HEK293 (cell line): ENCODE measurements around the gene PTPRN2.

ENCODE experiments used
- CTCF ChIA-PET: fragments of 350-600 bp; formaldehyde crosslinking; extraction: SDS; loops from one replicate; lab custom pipeline; 2021; ENCODE audit warnings: antibody characterized with exemption; lab: Yijun Ruan, JAX
- POLR2A ChIA-PET: fragments of 300-600 bp; formaldehyde crosslinking; extraction: SDS; loops from one replicate; lab custom pipeline; 2020; ENCODE audit warnings: antibody characterized with exemption, inconsistent platforms; lab: Yijun Ruan, JAX
- H3K27ac ChIP-seq: fragments of 200-500 bp; sonication (Bioruptor generic); 2 replicates; pipeline ENCODE4 v1.5.1; 2014; ENCODE audit warnings: low read depth, low read length, control low read depth, inconsistent platforms; ENCODE audit errors: extremely low read depth
- H3K36me3 ChIP-seq, 2 experiments: fragments of 200-500 bp in 1 of 2; sonication (Bioruptor generic) in 1 of 2; 1 replicate in 1 of 2; 2 replicates in 1 of 2; pipeline ENCODE4 v1.5.1; 2014 to 2017; ENCODE audit warnings: inconsistent platforms in 2 of 2, low read length in 2 of 2; ENCODE audit not compliant: control insufficient read depth in 2 of 2, insufficient read depth in 1 of 2
- H3K4me1 ChIP-seq: fragments of 200-500 bp; sonication (Bioruptor generic); 2 replicates; pipeline ENCODE4 v1.5.1; 2014; ENCODE audit warnings: mild to moderate bottlenecking, low read length, inconsistent platforms; ENCODE audit not compliant: control insufficient read depth, insufficient read depth
- H3K4me3 ChIP-seq: 2 replicates; pipeline ENCODE4 v1.5.1; 2011; ENCODE audit warnings: low read depth, mild to moderate bottlenecking, control low read depth, low read length, moderate library complexity
- H3K9me3 ChIP-seq: fragments of 200-500 bp; sonication (Bioruptor generic); 2 replicates; pipeline ENCODE4 v1.5.1; 2014; ENCODE audit warnings: low read depth, low read length, inconsistent platforms; ENCODE audit not compliant: control insufficient read depth, insufficient read depth
- BCL11B ChIP-seq: fragments of 450-650 bp; formaldehyde crosslinking; IDR thresholded peaks from 2 replicates; pipeline ENCODE4 v1.5.1; 2016; ENCODE audit warnings: low read depth, missing biosample characterization, missing genetic modification characterization
- FEZF1 ChIP-seq: fragments of 450-650 bp; formaldehyde crosslinking; IDR thresholded peaks from 2 replicates; pipeline ENCODE4 v1.5.1; 2016; ENCODE audit warnings: missing biosample characterization, missing genetic modification characterization
- GLI2 ChIP-seq: fragments of 450-650 bp; formaldehyde crosslinking; IDR thresholded peaks from 2 replicates; pipeline ENCODE4; 2017; ENCODE audit warnings: missing biosample characterization, missing genetic modification characterization, low read depth, borderline replicate concordance
- HOXA7 ChIP-seq: sonication (generic); formaldehyde crosslinking; IDR thresholded peaks from 2 replicates; pipeline ENCODE4 v1.8.1; 2022; ENCODE audit warnings: missing genetic modification reagents, borderline replicate concordance
- OSR2 ChIP-seq: fragments of 450-650 bp; formaldehyde crosslinking; IDR thresholded peaks from 2 replicates; pipeline ENCODE4 v1.5.1; 2016; ENCODE audit warnings: missing biosample characterization, missing genetic modification characterization
- ZBTB21 ChIP-seq: fragments of 450-650 bp; formaldehyde crosslinking; IDR thresholded peaks from 2 replicates; pipeline ENCODE4 v1.5.1; 2017; ENCODE audit warnings: missing biosample characterization, missing genetic modification characterization
- ZBTB8A ChIP-seq: fragments of 450-650 bp; formaldehyde crosslinking; IDR thresholded peaks from 2 replicates; pipeline ENCODE4 v1.5.1; 2016; ENCODE audit warnings: missing biosample characterization, missing genetic modification characterization
- ZNF138 ChIP-seq: fragments of 450-650 bp; formaldehyde crosslinking; IDR thresholded peaks from 2 replicates; pipeline ENCODE4 v1.5.1; 2016; ENCODE audit warnings: missing biosample characterization, missing genetic modification characterization, borderline replicate concordance
- ZNF223 ChIP-seq: fragments of 450-650 bp; formaldehyde crosslinking; IDR thresholded peaks from 2 replicates; pipeline ENCODE4 v1.5.1; 2016; ENCODE audit warnings: missing biosample characterization, missing genetic modification characterization
- ZNF335 ChIP-seq: fragments of 450-650 bp; formaldehyde crosslinking; conservative IDR thresholded peaks from 2 replicates; pipeline ENCODE4 v1.5.1; 2016; ENCODE audit warnings: missing biosample characterization, missing genetic modification characterization
- ZNF544 ChIP-seq: fragments of 450-650 bp; formaldehyde crosslinking; IDR thresholded peaks from 2 replicates; pipeline ENCODE4 v1.5.0; 2017; ENCODE audit warnings: missing biosample characterization, missing genetic modification characterization
- ZNF558 ChIP-seq: fragments of 450-650 bp; formaldehyde crosslinking; IDR thresholded peaks from 2 replicates; pipeline ENCODE4 v1.5.1; 2016; ENCODE audit warnings: missing biosample characterization, missing genetic modification characterization
- ZSCAN23 ChIP-seq: fragments of 450-650 bp; formaldehyde crosslinking; IDR thresholded peaks from 2 replicates; pipeline ENCODE4 v1.5.1; 2016; ENCODE audit warnings: missing biosample characterization, missing genetic modification characterization
- TF ChIP-seq, protein P1 (sequence below): fragments of 450-650 bp; formaldehyde crosslinking; conservative IDR thresholded peaks from 2 replicates; pipeline ENCODE4 v1.5.1; 2016; ENCODE audit warnings: low read depth, missing biosample characterization, missing genetic modification characterization
- TF ChIP-seq, protein P2 (sequence below): fragments of 450-650 bp; formaldehyde crosslinking; IDR thresholded peaks from 2 replicates; pipeline ENCODE4 v1.5.1; 2016; ENCODE audit warnings: missing biosample characterization, missing genetic modification characterization, low read depth
- TF ChIP-seq, protein P3 (sequence below): fragments of 450-650 bp; formaldehyde crosslinking; IDR thresholded peaks from 2 replicates; pipeline ENCODE4; 2016; ENCODE audit warnings: missing biosample characterization, missing genetic modification characterization
- TF ChIP-seq, protein P4 (sequence below): fragments of 450-650 bp; formaldehyde crosslinking; IDR thresholded peaks from 2 replicates; pipeline ENCODE4 v1.5.1; 2016; ENCODE audit warnings: missing biosample characterization, missing genetic modification characterization
- TF ChIP-seq, protein P5 (sequence below): fragments of 450-650 bp; formaldehyde crosslinking; IDR thresholded peaks from 2 replicates; pipeline ENCODE4 v1.5.1; 2016; ENCODE audit warnings: missing biosample characterization, missing genetic modification characterization

The PTPRN2 gene

DNA sequence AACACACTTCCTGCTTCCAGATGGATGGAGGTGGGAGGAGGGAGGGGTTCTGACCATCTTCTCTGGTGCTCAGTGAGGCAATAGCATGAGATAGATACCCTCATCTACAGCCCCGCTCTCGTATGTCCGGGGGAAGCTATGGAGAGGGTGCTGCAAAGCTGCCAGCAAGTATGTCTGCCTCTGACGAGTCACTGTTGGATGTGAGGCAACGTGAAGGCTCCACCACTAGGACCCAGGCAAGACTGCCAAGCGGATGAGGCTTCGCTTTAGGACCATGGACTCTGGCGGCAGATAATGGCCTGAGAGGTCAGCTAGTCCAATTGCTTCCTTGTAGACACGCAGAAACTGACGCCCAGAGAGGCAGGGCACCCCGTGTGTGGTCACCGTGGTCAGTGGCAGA, 601.6 kb downstream of the PTPRN2 start:
- CTCF ChIA-PET: no interaction called here
- no peak for TF ChIP-seq GLI2 (tag by site-specific recombination)
- Histone ChIP-seq H3K9me3 (no peaks in the 10 kb centered on the region), H3K4me3 (no peak overlapping the region), H3K4me1 (no peaks in the 10 kb centered on the region), H3K36me3 (no peaks in the 10 kb centered on the region), H3K27ac (no peak overlapping the region)
- POLR2A ChIA-PET: no interaction called here

DNA sequence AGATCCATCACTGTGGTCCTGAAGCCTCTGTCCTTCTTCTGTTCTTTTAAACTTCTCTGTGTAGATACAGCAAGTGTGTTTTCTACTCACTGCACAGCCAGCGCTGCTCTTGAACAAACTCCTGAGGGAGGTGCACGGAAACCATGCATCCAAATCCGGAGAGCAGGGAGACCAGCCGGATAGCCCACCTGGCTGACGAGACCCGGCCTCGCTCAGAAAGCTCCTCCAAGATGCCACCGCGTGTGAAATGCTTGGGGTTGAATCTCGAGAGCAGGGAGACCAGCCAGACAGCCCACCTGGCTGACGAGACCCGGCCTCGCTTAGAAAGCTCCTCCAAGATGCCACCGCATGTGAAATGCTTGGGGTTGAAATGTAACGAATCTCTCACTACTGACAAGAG, 602.0 kb downstream of the PTPRN2 start:
- Histone ChIP-seq H3K27ac (no peak overlapping the region), H3K4me3 (no peak overlapping the region), H3K4me1 (no peaks in the 10 kb centered on the region), H3K36me3 (no peaks in the 10 kb centered on the region), H3K9me3 (no peaks in the 10 kb centered on the region)
- CTCF ChIA-PET: no interaction called here
- POLR2A ChIA-PET: no interaction called here
- TF ChIP-seq FEZF1: no peak
- no peak for TF ChIP-seq ZNF335 (tag by site-specific recombination)
- no peak for TF ChIP-seq ZSCAN23 (tag by site-specific recombination)
- TF ChIP-seq, protein P1, sequence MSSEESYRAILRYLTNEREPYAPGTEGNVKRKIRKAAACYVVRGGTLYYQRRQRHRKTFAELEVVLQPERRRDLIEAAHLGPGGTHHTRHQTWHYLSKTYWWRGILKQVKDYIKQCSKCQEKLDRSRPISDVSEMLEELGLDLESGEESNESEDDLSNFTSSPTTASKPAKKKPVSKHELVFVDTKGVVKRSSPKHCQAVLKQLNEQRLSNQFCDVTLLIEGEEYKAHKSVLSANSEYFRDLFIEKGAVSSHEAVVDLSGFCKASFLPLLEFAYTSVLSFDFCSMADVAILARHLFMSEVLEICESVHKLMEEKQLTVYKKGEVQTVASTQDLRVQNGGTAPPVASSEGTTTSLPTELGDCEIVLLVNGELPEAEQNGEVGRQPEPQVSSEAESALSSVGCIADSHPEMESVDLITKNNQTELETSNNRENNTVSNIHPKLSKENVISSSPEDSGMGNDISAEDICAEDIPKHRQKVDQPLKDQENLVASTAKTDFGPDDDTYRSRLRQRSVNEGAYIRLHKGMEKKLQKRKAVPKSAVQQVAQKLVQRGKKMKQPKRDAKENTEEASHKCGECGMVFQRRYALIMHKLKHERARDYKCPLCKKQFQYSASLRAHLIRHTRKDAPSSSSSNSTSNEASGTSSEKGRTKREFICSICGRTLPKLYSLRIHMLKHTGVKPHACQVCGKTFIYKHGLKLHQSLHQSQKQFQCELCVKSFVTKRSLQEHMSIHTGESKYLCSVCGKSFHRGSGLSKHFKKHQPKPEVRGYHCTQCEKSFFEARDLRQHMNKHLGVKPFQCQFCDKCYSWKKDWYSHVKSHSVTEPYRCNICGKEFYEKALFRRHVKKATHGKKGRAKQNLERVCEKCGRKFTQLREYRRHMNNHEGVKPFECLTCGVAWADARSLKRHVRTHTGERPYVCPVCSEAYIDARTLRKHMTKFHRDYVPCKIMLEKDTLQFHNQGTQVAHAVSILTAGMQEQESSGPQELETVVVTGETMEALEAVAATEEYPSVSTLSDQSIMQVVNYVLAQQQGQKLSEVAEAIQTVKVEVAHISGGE (tag by site-specific recombination): no peak
- TF ChIP-seq BCL11B (tag by site-specific recombination): no peak

DNA sequence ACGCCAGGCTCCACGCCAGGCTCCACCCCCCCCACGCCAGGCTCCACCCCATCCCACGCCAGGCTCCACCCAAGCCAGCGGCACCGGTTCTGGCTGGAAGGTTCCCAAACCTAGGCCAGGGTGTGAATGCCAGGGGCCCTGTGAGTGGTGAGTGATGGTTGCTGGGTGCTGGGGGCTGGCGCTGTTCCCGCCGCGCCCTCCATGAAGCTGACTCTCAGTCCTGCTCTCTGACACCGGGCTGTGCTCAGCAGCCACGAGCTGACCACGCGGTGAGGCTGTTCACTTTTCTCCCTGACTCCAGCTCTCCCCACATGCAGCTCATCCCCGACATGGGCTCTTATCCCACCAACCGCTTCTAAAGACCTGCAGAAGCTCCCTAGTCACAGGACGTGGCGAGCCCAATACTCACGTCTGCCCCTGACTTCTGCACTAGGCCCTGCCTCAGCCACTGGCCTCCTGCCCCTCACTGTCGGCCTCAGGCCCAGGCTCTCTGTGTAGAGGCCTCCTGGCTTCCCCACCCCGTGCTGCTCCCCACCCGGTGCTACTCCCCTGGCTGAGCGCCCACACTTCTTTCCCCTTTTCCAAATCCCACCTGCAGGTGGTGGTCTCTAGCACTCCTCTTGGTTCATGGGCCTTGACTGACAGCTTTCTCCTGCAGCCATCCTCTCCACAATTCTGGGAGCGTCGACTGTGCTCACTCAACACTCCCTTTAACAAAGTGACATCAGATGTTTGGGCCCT, 603.0 kb downstream of the PTPRN2 start:
- Histone ChIP-seq H3K4me1 (no peaks in the 10 kb centered on the region), H3K9me3 (no peaks in the 10 kb centered on the region), H3K27ac (no peak overlapping the region), H3K36me3 (no peaks in the 10 kb centered on the region), H3K4me3 (no peak overlapping the region)
- ChIA-PET CTCF (no interaction called here), POLR2A (no interaction called here)
- no peak for TF ChIP-seq ZBTB8A (tag by site-specific recombination)
- no peak for TF ChIP-seq OSR2 (tag by site-specific recombination)
- TF ChIP-seq, protein P2, sequence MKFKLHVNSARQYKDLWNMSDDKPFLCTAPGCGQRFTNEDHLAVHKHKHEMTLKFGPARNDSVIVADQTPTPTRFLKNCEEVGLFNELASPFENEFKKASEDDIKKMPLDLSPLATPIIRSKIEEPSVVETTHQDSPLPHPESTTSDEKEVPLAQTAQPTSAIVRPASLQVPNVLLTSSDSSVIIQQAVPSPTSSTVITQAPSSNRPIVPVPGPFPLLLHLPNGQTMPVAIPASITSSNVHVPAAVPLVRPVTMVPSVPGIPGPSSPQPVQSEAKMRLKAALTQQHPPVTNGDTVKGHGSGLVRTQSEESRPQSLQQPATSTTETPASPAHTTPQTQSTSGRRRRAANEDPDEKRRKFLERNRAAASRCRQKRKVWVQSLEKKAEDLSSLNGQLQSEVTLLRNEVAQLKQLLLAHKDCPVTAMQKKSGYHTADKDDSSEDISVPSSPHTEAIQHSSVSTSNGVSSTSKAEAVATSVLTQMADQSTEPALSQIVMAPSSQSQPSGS (tag by site-specific recombination): no peak
- TF ChIP-seq, protein P3, sequence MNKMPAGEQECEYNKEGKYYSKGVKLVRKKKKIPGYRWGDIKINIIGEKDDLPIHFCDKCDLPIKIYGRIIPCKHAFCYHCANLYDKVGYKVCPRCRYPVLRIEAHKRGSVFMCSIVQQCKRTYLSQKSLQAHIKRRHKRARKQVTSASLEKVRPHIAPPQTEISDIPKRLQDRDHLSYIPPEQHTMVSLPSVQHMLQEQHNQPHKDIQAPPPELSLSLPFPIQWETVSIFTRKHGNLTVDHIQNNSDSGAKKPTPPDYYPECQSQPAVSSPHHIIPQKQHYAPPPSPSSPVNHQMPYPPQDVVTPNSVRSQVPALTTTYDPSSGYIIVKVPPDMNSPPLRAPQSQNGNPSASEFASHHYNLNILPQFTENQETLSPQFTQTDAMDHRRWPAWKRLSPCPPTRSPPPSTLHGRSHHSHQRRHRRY: no peak
- no peak for TF ChIP-seq ZNF544 (tag by site-specific recombination)
- TF ChIP-seq, protein P4, sequence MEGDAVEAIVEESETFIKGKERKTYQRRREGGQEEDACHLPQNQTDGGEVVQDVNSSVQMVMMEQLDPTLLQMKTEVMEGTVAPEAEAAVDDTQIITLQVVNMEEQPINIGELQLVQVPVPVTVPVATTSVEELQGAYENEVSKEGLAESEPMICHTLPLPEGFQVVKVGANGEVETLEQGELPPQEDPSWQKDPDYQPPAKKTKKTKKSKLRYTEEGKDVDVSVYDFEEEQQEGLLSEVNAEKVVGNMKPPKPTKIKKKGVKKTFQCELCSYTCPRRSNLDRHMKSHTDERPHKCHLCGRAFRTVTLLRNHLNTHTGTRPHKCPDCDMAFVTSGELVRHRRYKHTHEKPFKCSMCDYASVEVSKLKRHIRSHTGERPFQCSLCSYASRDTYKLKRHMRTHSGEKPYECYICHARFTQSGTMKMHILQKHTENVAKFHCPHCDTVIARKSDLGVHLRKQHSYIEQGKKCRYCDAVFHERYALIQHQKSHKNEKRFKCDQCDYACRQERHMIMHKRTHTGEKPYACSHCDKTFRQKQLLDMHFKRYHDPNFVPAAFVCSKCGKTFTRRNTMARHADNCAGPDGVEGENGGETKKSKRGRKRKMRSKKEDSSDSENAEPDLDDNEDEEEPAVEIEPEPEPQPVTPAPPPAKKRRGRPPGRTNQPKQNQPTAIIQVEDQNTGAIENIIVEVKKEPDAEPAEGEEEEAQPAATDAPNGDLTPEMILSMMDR (tag by site-specific recombination): no peak
- no peak for TF ChIP-seq ZNF223 (tag by site-specific recombination)
- TF ChIP-seq ZBTB21 (tag by site-specific recombination): no peak
- no peak for TF ChIP-seq ZNF138 (tag by site-specific recombination)
- no peak for TF ChIP-seq HOXA7
- TF ChIP-seq, protein P5, sequence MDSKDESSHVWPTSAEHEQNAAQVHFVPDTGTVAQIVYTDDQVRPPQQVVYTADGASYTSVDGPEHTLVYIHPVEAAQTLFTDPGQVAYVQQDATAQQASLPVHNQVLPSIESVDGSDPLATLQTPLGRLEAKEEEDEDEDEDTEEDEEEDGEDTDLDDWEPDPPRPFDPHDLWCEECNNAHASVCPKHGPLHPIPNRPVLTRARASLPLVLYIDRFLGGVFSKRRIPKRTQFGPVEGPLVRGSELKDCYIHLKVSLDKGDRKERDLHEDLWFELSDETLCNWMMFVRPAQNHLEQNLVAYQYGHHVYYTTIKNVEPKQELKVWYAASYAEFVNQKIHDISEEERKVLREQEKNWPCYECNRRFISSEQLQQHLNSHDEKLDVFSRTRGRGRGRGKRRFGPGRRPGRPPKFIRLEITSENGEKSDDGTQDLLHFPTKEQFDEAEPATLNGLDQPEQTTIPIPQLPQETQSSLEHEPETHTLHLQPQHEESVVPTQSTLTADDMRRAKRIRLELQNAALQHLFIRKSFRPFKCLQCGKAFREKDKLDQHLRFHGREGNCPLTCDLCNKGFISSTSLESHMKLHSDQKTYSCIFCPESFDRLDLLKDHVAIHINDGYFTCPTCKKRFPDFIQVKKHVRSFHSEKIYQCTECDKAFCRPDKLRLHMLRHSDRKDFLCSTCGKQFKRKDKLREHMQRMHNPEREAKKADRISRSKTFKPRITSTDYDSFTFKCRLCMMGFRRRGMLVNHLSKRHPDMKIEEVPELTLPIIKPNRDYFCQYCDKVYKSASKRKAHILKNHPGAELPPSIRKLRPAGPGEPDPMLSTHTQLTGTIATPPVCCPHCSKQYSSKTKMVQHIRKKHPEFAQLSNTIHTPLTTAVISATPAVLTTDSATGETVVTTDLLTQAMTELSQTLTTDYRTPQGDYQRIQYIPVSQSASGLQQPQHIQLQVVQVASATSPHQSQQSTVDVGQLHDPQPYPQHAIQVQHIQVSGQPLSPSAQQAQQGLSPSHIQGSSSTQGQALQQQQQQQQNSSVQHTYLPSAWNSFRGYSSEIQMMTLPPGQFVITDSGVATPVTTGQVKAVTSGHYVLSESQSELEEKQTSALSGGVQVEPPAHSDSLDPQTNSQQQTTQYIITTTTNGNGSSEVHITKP (tag by site-specific recombination): no peak
- no peak for TF ChIP-seq ZNF558 (tag by site-specific recombination)
